GM18858 (cell line): Measurements from ENCODE around the gene GDPGP1.
"Not testable (repeated sequence)": the region's sequence is repeated elsewhere in the genome, so short reads cannot be mapped to it uniquely, and the experiment has no call there.

Experiments
- ATAC-seq: cut with Tn5 transposase; IDR thresholded peaks from one replicate; pipeline ENCODE4 v1.9.1; 2021; ENCODE audit not compliant: unreplicated experiment

The GDPGP1 gene

DNA sequence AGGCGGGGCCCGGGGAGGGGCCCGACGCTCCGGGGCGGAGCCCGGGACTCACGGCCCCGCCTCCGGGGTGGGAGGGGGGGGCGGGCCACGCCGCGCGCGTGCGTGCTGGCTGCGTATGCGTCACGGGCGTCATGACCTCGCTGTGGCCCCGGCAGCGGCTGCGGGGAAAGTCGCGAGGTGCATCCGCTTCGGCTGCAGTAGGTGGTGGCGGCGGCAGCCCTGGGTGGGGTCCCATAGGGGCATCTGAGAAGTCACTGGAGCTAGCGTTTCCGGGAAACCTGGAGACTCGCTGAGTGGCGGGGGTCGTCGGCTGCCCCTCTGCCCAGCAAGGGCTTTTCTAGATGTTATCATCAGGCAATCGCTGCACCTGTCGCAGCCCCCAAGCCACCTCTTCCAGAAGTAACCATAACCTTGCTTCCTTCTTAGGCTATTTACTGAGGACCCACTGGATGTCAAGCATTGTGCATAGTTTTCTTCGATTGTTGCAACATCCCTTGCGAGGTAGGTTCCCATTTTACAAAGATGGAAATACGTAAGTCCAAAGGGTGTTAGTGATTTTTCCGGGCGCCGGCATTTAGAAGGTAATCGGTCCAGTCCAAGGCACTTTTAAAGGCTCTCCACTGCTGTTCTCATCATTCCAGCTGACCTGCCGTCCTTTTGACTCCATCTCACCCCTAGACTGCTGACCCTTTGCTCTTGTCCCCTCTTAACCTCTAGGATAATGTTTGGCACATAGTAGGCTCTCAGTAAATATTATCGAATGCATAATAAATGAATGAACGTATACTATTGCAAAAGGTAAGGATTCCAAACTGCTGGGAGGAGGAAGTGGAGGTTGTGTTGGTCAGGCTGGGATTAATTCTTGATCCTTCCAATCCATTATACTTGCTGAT, at the start of gene GDPGP1:
GDPGP1 (plus strand) TSS at position 114 of the 893 bp plus-strand sequence. CDS start 6,700 bp downstream, outside the sequence.
- ATAC-seq: peak; percentile 56

DNA sequence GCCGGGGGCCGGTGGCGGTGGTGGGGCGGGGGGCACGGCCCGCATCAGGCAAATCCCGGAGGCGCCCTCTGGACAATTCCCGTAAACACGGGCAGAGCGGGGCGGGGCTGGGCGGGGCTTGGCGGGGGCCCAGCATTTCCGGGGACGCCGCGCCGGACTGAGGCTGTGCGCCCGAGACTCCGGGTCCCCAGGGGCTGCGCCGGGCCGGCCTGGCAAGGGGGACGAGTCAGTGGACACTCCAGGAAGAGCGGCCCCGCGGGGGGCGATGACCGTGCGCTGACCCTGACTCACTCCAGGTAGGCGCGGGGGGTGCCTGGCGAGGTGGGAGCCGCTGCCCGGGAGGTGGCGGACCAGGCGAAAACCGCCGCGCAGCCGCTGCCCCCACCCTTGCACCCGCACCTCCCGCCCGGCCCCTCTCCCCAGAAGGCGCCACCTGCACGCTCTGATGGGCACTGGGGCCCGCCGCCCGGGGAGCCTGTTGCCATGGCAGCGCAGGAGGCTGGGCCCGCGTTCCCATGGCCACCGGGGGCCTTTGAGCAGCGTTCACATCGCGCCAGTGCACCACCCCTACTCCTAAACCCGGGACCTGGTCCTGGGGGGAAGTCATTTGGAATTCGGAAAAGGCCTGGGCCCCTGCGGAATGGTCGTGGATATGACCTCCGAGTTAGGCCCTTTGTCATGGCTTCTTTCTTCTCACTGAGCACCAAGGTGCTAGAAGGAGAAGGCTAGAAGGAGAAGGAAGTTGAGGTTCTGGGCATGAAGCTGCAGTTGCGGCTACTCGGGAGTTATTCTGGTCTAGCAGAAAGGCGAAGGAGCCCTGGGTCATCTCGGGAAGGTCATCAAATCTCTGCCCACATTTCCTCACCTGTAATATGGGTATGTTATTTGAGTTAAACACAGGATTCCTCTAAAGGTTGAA, 49.0 kb upstream of the GDPGP1 start:
- ATAC-seq: peak; percentile 44

DNA sequence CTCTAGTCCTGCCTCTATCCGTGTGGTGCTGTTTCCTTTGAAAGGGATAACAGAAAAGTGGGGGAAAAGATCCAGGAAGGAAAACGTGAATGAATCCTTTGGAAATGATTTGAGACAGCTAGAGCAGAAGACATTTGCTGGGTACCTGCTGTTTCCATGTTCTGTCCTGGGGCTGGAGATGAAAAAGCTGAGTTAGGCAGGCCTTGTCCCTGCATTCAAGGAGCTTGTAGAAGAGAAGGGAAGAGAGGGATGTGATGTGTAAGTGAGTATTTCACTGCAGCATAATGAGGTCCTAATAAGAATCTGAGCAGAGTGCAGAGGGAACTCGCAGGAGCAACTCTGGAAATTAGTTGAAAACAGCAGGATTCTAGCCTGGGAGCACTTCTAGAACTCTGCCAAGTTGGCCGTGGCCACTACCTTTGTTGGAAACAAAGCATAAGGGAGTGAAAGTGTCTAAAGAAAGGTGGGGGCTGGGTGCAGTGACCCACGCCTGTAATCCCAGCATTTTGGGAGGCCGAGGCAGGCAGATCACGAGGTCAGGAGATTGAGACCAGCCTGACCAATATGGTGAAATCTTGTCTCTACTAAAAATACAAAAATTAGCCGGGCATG, 46.6 kb upstream of the GDPGP1 start:
- ATAC-seq: no peak

- not testable (repeated sequence) for ATAC-seq
Observed at GRCh38 chr15:90188065-90188464, 45.9 kb upstream of the GDPGP1 start.

GRCh38 chr15:90188914-90189748, 44.9 kb upstream of the GDPGP1 start:
- ATAC-seq: no peak

GRCh38 chr15:90189781-90190467, 44.1 kb upstream of the GDPGP1 start:
- ATAC-seq: no peak

- ATAC-seq: no peak
Observed at GRCh38 chr15:90190606-90191343, 43.2 kb upstream of the GDPGP1 start.

DNA sequence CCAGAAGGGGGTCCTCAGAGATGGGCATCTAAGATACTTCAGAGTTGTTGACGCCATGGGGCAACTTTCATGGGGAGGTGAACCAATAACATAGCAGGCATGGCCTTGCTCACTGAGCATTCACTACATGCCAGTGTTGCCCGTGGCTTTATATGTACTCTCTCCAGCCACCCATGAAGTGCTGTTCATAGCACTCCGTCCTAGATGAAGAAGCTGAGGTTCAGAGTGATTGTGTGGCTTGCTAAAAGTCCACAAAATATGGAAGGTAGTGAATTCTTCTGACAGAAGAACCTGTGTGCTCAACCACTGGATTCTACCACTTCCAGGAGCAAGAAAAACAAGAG, 42.7 kb upstream of the GDPGP1 start:
- ATAC-seq: no peak

DNA sequence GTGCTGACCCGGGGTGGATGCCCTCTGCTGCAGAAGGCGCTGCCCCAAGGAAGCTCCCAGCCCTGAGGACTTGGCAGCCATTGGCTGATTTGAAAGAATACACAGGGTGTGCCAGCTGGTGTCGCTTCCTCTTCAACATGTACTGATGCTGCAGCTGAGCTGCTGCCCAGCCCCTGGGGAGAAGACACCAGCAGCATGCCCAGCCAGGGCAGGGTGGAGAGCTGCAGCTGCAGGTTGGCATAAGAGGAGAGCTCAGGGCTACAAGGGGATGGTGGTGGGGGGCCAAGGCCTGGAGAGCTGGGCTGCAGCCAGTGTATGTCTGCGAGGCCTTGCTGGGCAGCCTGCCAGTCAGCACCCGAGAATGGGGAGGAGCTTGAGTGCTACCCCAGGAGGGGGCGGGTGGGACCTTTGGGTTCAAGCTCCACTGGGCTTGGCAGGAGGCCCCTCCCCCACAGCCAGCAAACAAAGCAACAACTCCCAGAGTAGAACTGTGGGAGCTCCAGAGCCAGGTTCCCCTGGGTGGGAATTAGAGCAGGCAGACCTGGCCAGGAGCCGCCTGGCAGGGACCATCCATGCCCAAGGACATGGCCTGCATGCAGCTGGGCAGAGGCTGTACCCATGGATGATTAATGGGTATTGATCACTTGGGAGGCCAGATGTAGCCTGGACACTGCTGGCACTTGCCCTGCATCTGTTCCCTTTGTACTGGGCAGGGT, 42.1 kb upstream of the GDPGP1 start:
- ATAC-seq: peak; percentile 47

- ATAC-seq: no peak
Observed at GRCh38 chr15:90192961-90193786, 40.8 kb upstream of the GDPGP1 start.

DNA sequence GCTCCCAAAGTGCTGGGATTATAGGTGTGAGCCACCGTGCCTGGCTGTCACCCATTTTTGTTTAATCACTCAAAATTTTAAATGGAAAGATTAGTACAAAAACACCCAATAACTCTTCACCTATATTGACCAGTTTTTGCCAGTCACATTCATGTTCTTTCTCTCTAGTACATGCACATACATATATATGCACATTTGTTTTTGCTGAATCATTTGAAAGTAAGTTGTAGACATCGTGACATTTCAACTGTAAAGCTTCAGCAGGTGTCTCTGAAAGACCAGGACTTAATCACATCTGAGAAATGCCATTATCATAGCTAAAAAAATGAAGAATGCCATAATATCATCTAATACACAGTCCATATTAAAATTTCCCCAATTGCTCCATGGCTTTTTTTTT, 39.4 kb upstream of the GDPGP1 start:
- no peak for ATAC-seq

DNA sequence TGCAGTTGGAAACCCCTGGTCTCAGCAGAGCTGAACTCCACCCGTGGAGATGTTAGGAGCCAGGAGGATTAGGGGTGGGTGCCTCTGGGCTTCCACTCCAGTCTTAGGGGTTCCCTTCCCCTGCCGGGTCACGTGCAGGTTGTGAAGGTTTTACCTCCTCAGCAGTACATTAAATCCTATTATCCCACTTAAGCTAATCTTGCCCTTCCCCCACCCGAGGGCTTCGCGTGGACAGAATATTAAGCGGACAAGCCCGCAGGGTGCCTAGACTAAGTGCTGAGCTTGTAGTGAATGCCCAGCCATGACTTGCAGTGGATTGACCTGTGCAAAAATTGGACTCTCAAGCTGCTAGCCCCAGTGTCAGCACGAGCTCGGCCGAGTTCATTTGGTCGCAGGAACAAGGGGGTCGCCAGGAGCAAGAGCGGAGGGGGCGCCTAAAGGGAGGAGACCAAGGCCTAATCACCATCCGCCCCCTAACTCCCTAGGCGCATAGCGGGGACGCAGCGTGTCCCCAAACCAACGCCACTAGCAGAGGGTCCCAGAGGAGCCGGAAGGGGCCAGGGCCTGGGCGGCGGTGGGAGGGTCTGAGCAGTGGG, 33.4 kb upstream of the GDPGP1 start:
- ATAC-seq: no peak

GRCh38 chr15:90201130-90201943, 32.7 kb upstream of the GDPGP1 start, which contains the start of gene SEMA4B:
SEMA4B (plus strand) TSS chr15:90201330; CDS start chr15:90201579, 249 bp downstream.
- peak; percentile 67 for ATAC-seq

GRCh38 chr15:90201944-90202375, 32.0 kb upstream of the GDPGP1 start:
- no peak for ATAC-seq

- no peak for ATAC-seq
Observed at GRCh38 chr15:90202929-90203328, 31.1 kb upstream of the GDPGP1 start.

GRCh38 chr15:90203473-90203872, 30.5 kb upstream of the GDPGP1 start:
- ATAC-seq: no peak
